Body of pancreas (tissue), 4 donors: ENCODE data around the gene KIF25.

Experiments used
- POLR2A ChIP-seq, 3 donors: fragments of 450-650 bp; IDR thresholded peaks; one replicate each; pipeline ENCODE4 v1.6.1; 2016; ENCODE audit warnings: antibody characterized with exemption in 3 of 3, mild to moderate bottlenecking in 2 of 3
- TF ChIP-seq, protein P1 (sequence below), 7 experiments: fragments of 450-650 bp in 4 of 7; fragments of 200-600 bp in 3 of 7; sonication (generic) in 3 of 7; IDR thresholded peaks; one replicate each; pipeline ENCODE4 v1.5.1; 2016 to 2019; ENCODE audit warnings: antibody characterized with exemption in 7 of 7

DNA sequence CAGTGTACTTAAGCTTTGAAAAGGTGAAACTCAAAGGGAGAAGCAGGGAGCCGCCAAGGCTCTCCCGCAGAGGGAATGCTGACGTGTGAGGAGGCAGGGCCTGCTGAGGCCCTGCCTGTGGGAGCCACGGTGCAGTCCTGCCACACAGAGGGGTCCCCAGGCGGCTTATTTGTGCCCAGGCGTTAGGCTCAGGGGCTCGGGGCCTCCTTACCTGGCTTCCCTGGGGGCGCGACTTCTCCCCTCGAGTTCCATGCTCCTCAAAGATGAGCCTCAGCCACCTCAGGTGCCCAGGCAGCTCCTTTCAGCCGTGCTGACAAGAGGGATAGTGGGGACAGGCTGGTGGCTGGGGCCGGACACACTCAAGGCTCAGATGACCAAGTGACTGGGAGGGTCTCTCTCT lies 2.2 kb upstream of the KIF25 start:
- TF ChIP-seq, protein P1, sequence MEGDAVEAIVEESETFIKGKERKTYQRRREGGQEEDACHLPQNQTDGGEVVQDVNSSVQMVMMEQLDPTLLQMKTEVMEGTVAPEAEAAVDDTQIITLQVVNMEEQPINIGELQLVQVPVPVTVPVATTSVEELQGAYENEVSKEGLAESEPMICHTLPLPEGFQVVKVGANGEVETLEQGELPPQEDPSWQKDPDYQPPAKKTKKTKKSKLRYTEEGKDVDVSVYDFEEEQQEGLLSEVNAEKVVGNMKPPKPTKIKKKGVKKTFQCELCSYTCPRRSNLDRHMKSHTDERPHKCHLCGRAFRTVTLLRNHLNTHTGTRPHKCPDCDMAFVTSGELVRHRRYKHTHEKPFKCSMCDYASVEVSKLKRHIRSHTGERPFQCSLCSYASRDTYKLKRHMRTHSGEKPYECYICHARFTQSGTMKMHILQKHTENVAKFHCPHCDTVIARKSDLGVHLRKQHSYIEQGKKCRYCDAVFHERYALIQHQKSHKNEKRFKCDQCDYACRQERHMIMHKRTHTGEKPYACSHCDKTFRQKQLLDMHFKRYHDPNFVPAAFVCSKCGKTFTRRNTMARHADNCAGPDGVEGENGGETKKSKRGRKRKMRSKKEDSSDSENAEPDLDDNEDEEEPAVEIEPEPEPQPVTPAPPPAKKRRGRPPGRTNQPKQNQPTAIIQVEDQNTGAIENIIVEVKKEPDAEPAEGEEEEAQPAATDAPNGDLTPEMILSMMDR (IDR thresholded peaks at IDR 0.05) = no peak
- no peak for TF ChIP-seq POLR2A (IDR thresholded peaks at IDR 0.05)
